GM21529 (cell line): ENCODE results near the gene RABEPK.
"Not testable (repeated sequence)": the region's sequence is repeated elsewhere in the genome, so short reads cannot be mapped to it uniquely, and the experiment has no call there.

Experiments used
- ATAC-seq: cut with Tn5 transposase; IDR thresholded peaks from one replicate; pipeline ENCODE4 v1.9.1; 2021; ENCODE audit not compliant: unreplicated experiment

Gene RABEPK

DNA sequence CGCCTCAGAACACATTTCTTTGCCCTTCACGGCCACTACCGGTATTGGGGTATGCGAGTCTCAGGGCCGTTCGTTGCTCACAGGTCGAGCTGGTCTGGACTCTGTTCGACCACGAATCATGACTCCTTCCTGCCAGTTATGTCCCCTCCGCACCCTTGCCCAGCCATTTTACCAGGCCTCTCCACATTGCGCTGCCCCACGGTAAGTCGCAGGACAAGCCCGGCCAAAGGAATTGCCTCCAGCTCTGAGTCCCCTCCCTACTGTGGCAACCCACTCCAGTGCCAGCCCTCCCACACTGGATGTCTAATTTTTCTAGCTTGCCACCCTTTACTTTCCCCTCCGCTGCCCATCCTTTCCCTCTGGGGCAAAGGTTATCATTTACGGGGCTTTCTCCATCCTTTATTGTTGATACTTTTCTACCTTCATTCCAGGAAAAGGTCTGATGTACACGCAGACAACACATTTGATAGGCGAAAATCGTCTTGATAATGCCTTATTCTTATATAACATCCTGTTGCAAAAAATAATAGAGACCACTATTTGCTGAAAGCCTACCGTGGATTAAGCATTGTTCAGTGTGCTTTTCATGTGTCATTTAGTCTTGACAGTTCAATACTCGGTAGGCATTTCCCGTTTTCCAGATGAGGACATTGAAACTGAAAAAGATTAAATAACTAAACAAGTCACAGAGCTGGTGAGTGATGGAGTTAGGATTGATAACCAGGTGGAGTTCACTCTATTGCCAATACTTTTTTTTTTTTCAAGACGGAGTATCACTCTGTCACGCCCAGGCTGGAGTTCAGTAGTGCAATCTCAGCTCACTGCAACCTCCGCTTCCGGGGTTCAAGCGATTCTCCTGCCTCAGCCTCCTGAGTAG lies 41.8 kb downstream of the RABEPK start:
- ATAC-seq, result peak; percentile 10

DNA sequence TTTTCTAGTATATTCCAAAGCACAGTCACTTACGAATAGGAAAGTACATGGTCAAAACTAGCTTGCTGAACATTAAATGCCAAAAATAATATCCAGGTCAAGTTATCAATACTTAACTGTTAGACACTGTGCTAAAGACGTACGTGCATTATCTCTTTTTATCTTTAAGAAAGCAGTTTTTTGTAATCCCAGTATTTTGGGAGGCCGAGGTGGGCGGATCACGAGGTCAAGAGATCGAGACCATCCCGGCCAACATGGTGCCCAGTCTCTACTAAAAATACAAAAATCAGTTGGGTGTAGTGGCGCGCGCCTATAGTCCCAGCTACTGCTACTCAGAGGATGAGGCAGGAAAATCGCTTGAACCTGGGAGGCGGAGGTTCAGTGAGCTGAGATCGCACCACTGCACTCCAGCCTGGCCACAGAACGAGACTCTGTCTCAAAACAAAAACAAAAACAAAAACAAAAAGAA lies 43.5 kb downstream of the RABEPK start:
- no peak for ATAC-seq

DNA sequence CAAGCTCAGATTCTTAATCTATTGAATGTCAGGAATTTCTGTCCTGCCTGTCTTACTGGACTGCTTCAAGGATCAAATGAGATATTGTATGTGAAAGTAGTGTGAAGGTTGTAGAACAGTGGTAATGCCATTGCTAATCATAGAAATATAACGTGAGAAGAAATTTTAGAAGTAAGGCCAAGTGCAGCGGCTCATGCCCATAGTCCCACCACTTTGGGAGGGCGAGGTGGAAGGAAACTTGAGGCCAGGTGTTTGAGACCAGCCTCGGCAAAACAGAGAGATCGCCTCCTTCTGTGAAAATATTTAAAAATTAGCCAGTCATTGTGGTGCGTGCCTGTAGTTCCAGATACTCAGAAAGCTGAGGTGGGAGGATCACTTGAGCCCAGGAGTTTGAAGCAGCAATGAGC lies 45.9 kb downstream of the RABEPK start:
- ATAC-seq, result no peak

DNA sequence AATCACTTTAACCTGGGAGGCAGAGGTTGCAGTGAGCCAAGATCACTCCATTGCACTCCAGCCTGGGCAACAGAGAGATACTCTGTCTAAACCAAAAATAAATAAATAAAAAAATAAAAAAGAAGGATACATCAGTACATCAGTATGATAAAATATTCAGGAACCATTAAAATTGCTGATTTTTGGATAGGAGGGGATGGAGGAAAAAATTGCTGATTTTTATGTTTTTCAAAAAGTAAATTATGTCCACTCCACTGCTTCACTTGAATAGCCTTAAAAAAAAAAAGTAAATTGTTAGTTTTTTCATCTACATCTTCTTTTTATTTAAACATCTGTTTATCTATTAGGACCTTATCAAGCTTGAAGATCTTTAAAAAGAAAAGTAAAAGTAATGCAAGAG lies 53.9 kb downstream of the RABEPK start:
- no peak for ATAC-seq

DNA sequence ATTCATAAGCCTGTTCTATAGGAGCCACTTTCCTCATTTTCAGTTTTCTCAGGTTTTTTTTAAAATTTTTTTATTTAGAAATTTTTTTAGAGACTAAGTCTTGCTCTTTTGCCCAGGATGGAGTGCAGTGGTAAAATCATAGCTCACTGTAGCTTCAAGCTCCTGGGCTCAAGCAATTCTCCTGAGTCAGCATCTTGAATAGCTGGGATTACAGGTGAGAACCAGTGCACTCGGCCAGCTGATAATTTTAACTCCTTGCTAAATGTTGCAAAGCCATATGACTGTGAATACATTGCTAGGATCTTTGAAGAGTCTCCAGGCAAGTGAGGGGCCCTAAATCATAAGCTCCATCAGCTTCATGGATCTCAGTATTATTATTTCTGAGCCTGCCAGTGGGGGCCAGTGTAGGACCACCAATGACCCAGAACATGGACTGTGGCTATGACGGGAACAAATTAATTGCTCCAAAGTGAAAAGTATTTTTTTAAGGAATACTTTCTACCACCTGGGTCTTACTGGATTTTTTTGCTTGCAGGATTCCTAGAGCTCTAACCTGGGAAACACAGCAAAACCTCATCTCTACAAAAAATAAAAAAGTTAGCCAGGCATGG lies 55.5 kb downstream of the RABEPK start:
- no peak for ATAC-seq

DNA sequence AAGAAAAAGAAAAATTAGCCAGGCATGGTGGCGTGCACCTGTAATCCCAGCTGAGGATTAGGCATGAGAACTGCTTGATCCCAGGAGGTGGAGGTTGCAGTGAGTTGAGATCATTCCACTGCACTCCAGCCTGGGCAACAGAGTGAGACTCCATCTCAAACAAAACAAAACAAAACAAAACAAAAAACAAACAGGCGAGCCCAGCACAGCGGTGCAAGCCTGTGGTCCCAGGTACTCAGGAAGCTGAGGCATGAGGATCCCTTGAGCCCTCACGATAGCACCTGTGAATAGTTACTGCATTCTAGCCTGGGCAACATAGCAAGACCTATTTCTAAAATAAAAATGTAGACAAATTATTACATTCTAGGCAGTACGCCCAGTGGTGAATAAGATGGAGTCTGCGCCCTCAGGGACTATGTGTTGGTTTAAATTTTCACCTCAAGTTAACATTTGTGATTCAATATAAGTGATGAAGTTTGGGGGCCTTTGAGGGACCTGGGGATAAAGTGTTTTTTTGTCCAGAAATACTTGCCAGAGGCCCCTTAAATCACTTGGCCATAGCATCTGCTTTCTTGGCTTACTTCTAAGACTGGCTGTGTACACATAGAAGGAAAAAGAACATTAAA lies 57.9 kb downstream of the RABEPK start:
- no peak for ATAC-seq

DNA sequence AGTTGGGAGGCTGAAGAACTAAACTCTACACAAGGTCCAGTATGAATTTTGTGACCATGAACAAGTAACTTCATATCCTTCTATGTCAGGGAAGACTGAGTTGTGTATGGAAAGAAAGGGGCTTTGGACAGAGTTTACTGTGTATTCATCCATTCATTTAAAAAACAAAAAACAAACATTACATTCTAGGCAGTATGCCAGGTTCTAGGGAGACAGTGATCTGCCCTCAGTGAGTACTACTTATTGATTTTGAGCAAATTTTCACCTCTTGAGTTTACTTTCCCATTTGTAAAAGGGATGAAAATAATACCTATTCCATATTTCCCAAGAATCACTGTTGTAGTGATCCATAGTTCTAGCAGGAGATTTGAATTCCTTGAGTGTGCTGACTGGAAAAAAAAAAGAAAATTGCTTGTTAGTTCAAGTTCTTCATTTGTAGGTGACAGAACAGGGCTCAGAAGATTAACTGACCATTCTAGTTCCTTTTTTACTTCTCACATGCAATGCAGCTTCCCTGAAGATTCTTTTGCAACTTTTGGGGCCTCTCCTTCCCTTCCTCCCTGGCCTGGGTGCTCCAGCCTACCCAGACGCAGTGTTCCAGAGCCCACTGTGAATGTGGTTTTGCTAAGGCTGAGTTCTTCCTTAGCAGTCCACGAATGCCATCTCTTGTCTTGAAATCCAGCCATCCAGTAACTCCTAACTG lies 58.6 kb downstream of the RABEPK start:
- no peak for ATAC-seq

DNA sequence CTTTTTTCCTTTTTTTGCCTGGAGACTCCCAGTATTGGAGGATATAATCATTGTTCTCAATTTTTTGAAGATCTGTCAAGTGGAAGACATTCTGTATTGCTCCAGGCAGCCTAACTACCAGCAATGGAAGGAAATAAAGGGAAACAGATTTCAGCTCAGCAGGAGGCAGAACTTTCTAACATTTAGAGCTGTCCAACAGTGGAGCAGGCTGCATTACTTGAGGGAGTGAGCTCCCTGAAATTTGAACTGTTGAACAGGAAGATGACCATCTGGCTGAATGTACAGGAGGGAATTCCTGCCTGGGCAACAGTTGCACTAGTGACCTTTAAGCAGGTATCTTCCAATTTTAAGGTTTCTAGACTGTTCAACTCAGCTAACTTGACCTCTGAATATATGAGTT lies 60.2 kb downstream of the RABEPK start:
- no peak for ATAC-seq

DNA sequence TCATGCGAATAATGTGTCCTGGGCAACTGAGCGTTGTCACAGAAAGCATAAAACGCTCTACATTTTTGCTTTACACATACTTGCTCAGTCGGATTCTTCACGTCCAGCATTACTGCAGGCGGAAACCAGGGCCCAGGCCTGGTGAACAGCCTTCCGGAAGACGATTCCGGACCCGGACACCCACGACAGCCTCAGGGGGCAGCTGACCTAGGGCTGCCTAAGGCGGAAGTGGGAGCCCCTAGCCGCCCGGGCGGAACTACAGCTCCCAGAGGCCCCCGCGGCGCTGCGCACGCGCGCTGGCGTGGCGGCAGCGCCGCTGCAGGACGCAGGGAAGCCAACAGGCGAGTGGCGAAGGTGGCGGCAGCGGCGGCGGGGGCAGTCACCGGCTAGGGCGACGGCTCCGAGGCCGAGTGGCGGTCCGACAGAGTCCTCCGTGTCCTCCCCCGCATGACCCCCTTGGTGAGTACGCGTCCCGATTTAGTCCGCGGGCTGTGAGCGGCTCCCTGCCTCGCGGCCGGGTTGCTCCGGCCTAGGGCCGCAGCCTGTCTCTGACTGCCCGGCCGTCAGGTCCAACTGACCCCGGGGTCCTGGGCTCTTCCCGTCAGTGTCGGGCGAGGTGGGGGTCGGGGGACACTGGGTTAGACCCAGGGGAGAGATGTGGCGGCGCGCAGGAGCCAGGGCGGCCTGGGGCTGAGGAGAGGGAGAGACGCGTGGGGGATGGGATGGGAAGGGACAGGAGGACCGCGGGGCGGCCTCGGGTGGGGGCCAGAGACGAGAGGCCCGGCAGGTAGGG lies 61.4 kb downstream of the RABEPK start, which contains the start of gene GAPVD1:
TSS of gene GAPVD1 (plus strand) at position 326 of the 793 bp plus-strand sequence. CDS start 37,096 bp downstream, outside the sequence.
- peak; percentile 92 for ATAC-seq

DNA sequence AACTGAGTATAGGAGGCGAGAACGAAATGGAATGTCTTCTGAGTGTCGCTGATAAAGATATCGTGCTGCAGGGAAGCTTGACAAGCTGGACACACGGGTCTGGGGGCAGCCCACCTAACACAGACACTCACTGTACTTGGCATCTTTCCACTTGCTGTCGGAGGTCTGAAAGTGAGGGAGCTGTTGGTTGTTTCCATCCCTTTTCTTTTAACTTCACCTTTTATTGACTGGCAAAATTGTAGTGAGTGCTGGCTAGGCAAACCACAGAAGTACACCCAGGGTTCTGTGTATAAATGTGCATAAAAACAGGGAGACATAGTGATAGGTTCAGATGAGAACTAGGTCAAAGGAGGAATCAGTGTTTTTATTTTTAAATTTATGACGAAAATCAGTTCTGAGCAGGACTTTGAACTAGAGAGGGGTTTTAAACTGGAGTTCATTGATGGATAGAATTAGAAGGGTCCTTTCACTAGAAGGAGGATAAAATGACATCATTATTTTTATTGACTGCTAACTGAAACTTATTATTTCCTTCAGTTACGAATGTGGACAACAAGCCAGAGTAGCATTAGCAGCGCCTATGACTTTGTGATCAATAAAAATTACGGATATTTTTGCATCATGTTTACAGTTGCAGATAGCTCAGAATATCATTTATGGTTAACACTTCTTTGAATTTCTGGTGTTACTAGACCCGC lies 62.1 kb downstream of the RABEPK start:
- no peak for ATAC-seq

DNA sequence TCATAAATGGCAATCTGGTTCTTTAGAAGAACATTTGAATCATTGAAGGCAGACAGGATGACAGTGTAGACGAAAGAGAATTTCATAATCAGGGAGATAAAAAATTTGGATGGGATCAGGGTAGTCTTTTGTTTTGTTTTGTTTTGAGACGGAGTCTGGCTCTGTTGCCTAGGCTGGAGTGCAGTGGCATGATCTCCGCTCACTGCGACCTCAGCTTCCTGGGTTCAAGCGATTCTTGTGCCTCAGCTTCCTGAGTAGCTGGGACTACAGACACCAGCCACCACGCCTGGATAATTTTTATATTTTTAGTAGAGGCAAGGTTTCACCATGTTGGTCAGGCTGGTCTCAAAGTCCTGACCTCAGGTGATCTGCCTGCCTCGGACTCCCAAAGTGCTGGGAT lies 63.7 kb downstream of the RABEPK start:
- not testable (repeated sequence) for ATAC-seq

DNA sequence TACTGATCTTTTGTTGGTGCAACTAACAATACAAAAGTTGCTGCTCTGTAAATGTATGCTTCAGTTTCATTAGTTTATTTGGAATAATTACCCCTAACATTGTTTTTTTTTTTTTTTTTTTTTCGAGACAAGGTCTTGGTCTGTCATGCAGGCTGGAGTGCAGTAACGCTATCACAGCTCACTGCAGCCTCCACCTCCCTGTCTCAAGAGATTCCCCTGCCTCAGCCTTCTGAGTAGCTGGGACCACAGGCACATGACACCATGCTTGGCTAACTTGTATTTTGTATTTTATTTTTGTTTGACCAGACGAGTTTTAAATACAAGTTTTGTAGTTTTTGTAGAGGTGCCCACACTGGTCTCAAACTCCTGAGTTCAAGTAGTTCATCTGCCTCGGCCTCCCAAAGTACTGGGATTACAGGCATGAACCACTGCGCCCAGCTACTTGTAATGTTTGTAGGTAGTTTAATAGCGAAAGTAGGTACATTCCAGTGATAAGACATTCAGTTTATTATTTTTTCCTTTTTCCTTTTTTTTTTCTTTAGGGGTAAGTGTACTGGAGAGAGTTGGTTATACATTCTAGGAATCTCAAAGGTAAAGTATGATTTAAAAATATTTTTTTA lies 68.2 kb downstream of the RABEPK start:
- ATAC-seq, result no peak

DNA sequence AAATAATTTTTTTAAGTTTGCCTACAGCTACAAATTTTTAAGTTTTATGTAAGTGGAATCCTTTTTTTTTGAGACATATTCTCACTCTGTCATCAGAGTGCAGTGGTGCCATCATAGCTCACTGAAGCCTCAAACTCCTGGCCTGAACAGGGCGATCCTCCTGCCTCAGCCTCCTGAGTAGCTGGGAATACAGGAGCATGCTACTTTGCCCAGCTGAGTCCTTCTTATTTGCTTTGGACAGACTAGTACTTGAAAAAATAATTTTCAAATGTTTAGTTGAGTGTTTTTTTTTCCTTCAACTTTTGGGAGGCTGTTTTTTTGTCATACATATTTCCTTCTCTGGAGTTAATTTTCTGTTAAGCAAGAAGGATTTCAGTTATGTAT lies 68.7 kb downstream of the RABEPK start:
- ATAC-seq, result no peak

DNA sequence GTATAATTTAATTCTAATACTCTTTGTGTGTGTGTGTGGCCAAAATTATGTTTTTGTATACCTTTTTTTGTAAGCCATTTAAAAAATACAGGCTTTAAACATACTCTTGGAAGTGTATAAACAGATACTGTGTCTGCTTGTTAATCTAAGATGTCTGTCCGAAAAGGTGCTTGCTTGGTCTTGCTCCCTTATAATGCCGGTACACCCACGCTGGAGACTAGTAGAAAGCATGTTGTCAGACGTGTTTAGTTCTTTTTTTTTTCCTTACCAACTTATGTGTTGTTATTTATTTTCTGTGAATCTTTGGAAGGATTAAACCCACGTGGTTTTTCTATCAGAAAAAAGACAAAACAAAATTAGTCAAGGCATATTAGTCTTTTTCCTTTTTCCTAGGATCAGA lies 70.7 kb downstream of the RABEPK start:
- no peak for ATAC-seq

DNA sequence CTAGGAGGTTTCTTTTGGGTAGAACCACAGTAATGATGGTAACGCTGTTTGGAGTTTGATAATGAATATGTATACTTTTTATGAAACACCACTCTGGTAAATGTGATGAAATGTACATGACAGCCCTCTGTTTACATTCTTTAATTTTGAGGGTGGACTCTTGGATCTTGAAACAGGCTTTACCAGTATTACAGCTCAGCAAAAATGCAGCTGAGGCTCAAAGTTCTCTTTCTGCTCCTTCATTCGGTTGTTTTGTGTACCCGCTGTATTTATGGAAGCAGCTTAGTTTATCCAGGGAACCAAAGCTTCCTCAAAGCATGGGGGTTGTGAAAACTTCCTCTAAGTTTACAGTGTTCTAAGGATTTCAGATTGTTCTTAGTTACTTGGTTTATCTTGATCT lies 72.4 kb downstream of the RABEPK start:
- no peak for ATAC-seq

DNA sequence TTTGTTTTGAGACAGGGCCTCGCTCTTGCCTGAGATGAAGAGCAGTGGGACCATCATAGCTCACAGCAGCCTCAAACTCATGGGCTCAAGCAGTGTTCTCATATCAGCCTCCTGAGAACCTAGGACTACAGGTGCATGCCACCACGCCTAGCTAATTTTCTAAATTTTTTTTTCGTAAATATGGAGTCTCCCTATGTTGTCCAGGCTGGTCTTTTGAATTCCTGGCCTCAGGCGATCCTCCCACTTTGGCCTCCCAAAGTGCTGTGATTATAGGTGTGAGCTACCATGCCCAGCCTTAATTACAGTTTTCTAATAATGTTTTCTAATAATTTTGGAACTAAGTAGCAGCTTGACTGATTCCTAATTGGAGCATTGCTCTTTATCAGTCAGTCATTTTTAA lies 76.4 kb downstream of the RABEPK start:
- ATAC-seq, result no peak

DNA sequence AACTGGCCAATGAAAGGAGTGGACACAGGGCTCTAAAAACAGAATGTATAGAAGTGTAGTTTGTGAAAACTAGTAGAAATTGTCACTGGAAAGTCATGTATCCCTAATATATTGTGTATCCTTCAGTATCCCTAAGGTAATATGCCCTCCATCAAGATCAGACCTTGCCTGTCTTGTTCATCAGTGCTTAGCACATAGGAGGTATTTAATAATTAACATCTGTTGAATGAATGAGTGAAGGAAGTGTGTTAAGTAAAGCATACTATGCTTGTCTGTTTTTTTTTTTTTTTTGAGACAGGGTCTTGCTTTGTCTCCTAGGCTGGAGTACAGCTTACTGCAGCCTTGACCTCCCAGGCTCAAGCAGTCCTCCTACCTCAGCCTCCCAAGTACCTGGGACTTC lies 77.1 kb downstream of the RABEPK start:
- no peak for ATAC-seq

DNA sequence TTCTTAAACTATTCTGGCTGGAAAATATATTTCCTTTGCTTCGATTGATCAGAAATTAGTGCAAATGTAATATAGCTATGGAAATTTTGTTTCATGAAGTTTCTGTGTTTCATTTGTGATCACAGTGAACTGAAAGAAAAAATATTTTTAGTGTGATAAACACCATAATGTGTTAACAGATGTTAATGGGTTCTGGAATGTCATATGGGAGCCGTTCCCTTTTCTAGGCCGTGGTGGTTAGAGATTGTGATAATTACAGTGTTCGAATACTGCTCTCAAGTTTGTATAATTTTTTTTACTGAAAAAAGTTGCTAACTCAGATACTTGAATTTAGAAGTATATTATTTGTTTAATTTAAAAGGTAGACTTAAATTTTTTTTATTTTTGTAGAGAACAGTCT lies 80.6 kb downstream of the RABEPK start:
- ATAC-seq, result no peak
